ENCODE measurements around the gene ELMO1.

The ELMO1 gene

DNA sequence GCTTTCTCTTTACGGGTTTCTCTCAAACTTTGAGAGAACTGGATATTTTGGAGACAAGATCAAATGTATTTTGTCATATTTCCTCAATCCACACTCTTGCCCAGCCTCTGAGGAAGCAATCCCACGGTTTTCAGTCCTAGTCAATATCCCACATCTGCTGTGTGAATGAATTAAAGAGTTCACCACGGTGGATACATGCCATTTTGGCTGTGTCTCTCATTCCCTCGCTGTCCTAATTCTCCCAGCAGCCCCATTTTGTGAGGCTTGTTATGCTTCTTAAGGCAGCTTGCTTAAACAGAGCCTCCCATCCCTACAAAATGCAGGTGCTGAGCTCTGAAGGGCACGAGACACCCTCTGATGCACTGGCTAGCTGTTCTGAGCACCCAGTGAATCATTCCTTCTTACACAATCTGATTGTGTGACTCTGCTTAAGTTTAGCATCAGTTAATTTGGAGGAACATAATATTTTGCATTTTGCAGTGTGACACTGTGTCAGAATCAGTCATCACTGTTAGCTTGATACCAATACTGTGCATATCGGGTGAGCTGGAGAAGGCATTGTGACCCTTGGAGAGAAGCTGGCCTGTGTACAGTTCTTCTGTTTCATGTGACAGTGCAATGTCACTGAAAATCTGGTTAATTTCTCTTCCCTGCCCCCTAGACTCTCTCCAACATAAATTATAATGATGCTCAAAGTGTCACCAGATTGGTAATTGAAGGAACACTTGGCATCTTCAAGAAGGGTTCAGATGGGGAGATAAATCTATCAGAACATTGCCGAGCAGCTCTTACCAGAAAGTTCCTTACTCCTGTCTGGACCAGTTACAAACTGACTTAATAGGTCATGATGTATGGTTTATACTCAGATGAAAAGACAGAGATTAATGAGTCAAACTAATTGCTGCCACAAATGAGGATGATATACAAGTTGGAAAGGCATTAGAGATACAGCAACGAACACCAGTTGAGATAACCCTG lies 620.6 kb downstream of the ELMO1 start:
- no peak overlapping the region for H3K4me3 ChIP-seq (ENCODE audit: low read depth, low read length)
- in situ Hi-C loops (cut with HindIII; ENCODE audit: low sequenced_read_pairs): no loop called here
- DNase-seq (ENCODE audit: low read depth): no peak
- TF ChIP-seq, protein P1, sequence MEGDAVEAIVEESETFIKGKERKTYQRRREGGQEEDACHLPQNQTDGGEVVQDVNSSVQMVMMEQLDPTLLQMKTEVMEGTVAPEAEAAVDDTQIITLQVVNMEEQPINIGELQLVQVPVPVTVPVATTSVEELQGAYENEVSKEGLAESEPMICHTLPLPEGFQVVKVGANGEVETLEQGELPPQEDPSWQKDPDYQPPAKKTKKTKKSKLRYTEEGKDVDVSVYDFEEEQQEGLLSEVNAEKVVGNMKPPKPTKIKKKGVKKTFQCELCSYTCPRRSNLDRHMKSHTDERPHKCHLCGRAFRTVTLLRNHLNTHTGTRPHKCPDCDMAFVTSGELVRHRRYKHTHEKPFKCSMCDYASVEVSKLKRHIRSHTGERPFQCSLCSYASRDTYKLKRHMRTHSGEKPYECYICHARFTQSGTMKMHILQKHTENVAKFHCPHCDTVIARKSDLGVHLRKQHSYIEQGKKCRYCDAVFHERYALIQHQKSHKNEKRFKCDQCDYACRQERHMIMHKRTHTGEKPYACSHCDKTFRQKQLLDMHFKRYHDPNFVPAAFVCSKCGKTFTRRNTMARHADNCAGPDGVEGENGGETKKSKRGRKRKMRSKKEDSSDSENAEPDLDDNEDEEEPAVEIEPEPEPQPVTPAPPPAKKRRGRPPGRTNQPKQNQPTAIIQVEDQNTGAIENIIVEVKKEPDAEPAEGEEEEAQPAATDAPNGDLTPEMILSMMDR (IDR thresholded peaks at IDR 0.05; ENCODE audit: low read depth, low read length, missing control alignments): no peak

DNA sequence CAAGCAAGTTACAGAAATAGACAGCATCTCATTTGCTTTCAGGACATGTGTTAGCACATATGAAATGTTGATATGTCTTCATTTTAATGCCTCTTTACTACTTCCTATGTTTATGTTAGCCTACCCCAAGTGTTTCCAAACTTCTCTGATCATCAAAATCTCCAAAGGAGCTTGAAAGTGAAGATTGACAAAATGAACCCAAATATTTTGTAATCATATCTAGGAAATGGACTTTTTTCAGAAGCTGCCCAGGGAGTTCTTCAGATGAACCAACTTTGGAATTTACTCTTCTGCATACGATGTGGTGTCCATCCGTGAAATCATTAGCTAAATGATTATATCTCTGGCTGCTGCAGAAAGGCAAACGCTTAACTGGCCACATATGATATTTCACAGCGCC lies 623.2 kb downstream of the ELMO1 start:
- no peak for DNase-seq (ENCODE audit: low read depth)
- TF ChIP-seq, protein P1 (IDR thresholded peaks at IDR 0.05; ENCODE audit: low read depth, low read length, missing control alignments): no peak
- in situ Hi-C loops (cut with HindIII; ENCODE audit: low sequenced_read_pairs): no loop called here
- H3K4me3 ChIP-seq (ENCODE audit: low read depth, low read length): no peak overlapping the region

DNA sequence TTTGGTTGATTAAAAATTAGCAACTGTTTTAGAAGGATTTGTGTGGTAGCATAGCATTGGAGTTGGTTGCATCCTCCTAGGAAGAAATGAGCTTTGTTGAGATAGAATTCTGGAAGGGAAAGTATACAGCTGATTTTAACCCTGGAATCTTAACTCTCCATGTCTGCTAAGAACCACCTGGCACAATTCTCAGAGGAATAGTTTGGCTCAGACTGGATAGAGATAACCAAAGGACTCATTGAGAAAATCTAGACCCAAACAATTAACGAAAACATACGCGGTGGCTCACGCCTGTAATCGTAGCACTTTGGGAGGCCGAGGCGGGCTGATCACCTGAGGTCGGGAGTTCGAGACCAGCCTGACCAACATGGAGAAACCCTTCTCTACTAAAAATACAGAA lies 625.3 kb downstream of the ELMO1 start:
- no peak overlapping the region for H3K4me3 ChIP-seq (ENCODE audit: low read depth, low read length)
- DNase-seq (ENCODE audit: low read depth): no peak
- TF ChIP-seq, protein P1 (IDR thresholded peaks at IDR 0.05; ENCODE audit: low read depth, low read length, missing control alignments): no peak
- in situ Hi-C loops (cut with HindIII; ENCODE audit: low sequenced_read_pairs): no loop called here

DNA sequence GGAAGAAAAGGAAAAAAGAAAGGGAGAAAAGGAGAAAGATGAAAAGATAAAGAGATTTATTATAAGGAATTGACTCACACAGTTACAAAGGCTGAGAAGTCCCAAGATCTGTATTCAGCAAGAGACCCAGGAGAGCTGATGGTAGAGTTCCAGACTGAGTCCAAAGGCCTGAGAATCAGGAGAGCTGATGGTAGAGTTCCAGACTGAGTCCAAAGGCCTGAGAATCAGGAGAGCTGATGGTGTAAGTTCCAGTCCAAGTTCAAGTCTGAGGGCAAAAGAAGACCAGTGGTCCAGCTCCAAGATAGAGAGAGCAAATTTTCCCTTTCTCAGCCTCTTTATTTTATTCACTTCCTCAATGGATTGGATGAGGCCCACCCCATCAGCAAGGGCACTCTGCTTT lies 627.0 kb downstream of the ELMO1 start:
- TF ChIP-seq, protein P1 (IDR thresholded peaks at IDR 0.05; ENCODE audit: low read depth, low read length, missing control alignments): no peak
- no peak overlapping the region for H3K4me3 ChIP-seq (ENCODE audit: low read depth, low read length)
- in situ Hi-C loops (cut with HindIII; ENCODE audit: low sequenced_read_pairs): no loop called here
- no peak for DNase-seq (ENCODE audit: low read depth)

DNA sequence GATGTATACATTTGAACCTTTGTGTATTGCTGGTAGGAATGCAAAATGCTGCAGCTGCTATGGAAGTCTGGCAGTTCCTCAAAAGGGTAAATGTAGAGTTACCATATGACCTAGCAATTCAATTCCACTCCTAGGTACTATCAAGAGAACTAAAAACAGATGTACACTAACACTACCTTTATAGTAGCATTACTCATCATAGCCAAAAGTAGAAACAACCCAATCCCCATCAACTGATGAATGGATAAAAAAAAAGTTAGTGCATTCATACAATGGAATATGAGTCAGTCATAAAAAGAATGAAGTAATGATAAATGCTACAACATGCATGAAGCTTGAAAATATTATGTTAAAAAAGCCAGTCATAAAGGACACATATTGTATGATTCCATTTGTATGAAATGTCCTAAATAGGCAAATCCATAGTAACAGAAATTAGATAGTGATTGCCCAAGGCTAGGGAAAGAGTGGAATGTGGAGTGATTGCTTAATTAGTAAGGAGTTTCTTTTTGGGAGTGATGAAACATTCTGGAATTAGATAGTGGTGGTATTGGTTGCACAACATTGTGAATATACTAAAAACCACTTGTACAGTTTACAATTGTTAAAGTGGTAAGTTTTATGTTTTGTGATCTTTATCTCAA lies 628.0 kb downstream of the ELMO1 start:
- TF ChIP-seq, protein P1 (IDR thresholded peaks at IDR 0.05; ENCODE audit: low read depth, low read length, missing control alignments): no peak
- no peak overlapping the region for H3K4me3 ChIP-seq (ENCODE audit: low read depth, low read length)
- DNase-seq (ENCODE audit: low read depth): no peak
- in situ Hi-C loops (cut with HindIII; ENCODE audit: low sequenced_read_pairs): no loop called here

DNA sequence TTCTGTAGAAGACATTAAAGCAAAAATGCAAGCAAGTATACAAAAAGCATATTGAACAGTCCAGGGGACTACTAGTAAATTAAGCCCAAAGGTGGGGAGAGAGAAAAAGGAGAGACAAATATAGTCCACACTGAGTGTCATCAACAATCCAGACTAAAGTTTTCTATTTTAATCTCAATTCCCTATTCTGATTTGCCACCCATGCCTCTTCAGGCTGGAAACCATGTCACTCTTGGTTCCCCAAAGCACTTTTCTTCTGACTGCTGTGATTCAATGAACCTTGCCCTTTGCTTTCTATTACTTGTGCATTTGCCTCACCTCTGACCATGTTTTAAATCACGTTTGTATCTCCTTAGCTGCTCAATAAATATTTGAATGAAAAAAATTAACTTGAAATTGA lies 629.0 kb downstream of the ELMO1 start:
- in situ Hi-C loops (cut with HindIII; ENCODE audit: low sequenced_read_pairs): no loop called here

More for the DNA sequence above, 629.0 kb downstream of the ELMO1 start:
- H3K4me3 ChIP-seq (ENCODE audit: low read depth, low read length): no peak overlapping the region
- DNase-seq (ENCODE audit: low read depth): no peak
- TF ChIP-seq, protein P1 (IDR thresholded peaks at IDR 0.05; ENCODE audit: low read depth, low read length, missing control alignments): no peak

All from astrocyte of the cerebellum (primary cell).